Raji (cell line): ENCODE data around the gene PTPRCAP.

Source experiments
- POLR2A ChIP-seq: IDR thresholded peaks from 2 replicates; pipeline ENCODE4 v1.6.1; 2011; ENCODE audit warnings: low read depth, low read length, control low read depth; ENCODE audit not compliant: insufficient read depth

Gene PTPRCAP

DNA sequence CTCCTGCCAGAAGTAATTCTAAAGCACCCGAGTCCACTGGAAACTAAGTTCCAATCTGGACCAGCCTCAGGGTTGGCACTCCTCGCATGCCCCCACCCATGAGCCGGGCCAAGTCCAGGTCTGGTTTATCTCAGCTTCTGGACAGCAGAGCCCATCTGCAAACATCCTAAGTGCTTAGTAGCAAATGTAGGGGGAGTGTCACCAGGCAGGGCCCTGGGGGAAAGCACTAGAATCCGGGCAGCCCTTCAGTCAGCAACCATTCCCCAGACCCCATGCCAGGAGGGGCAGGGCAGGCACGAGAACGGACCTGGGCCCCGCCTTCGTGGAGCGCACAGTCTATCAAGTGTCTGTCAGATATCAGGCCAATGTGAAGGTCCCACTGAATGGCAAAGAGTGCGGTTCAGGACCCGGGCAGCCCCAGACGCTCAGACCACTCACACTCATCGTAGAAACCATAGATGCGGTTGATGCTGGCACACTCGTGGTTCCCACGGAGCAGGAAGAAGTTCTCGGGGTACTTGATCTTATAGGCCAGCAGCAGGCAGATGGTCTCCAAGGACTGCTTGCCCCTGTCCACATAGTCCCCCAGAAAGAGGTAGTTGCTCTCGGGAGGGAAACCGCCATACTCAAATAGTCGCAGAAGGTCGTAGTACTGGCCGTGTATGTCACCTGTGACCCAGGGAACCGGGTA is 37.1 kb downstream of the PTPRCAP start:
- TF ChIP-seq POLR2A, result no peak

DNA sequence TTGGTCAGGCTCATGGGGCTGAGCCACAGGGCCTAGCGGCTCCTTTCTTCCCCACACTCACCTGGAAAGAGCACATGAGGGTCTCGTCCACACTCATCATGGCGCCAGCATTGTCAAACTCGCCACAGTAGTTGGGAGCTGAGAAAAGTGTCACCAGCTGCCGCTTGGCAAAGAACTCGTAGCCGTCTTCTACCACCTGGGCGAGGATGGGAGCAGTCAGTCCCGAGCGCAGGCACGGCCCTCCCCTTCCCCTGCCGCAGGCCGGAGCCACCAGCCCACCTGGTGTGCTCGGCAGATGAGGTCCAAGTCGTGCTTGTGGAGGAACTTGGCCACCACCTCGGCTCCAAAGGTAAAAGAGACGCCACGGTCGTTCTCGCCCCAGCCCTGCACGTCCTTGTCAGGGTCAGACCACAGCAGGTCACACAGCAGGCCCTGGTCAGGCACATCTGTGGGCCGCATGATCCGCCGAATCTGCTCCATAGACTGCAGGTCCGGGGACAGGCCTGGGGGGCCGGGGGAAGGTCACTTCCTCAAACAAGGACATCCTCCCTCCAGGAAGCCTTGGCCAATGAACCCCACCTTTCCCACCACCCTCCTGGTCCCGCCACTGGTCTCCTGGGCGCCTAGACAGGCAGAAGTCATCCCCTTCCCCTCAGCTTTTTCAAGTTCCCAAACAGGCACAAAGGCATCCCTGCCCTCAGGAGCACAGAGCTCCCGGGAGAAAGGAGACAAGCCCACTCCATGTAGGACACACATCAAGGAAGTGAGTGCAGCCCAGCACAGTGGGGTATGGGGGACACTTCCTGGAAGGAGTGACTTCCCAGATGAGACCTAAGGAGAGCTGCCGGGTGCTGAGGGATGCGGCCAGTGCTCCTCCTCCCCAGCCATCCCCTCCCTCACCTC is 38.6 kb downstream of the PTPRCAP start:
- 0 out of 2 replicates have a peak, but pooled peaks have one; percentile 14 for TF ChIP-seq POLR2A

DNA sequence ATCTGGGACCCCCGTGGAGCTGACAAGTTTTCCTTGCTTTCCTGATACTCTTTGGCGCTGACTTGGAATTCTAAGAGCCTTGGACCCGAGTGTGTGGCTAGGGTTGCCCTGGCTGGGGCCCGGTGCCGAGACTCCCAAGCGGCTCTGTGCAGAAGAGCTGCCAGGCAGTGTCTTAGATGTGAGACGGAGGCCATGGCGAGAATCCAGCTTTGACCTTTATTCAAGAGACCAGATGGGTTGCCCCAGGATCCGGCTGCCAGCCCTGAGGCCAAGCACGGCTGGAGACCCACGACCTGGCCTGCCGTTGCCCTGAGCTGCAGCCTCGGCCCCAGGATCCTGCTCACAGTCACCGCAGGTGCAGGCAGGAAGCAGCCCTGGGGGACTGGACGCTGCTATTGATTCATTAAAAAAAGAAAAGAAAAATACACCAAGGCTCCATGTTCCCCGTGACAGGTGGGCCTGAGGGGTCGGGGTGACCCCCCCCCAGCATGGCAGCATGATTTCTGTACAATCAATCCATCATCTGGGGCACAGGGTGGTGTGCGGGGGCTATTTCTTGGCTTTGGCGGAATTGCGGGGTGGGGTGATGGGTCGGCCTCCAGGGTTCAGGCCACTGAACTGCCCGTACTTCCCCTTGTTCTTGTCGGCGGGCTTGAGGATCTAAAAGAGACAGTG is 39.4 kb downstream of the PTPRCAP start:
- TF ChIP-seq POLR2A, result no peak

DNA sequence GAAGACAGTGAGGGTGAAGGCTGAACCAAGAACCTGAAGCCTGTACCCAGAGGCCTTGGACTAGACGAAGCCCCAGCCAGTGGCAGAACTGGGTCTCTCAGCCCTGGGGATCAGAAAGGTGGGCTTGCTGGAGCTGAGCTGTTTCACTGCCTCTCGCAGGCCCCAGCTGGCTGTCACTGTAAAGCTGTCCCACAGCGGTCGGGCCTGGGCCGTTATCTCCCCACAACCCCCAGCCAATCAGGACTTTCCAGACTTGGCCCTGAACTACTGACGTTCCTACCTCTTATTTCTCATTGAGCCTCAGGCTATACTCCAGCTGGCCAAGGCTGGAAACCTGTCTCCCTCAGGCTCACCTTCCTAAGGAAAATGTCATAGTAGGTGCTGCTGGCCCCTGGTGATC is 39.9 kb downstream of the PTPRCAP start:
- no peak for TF ChIP-seq POLR2A

DNA sequence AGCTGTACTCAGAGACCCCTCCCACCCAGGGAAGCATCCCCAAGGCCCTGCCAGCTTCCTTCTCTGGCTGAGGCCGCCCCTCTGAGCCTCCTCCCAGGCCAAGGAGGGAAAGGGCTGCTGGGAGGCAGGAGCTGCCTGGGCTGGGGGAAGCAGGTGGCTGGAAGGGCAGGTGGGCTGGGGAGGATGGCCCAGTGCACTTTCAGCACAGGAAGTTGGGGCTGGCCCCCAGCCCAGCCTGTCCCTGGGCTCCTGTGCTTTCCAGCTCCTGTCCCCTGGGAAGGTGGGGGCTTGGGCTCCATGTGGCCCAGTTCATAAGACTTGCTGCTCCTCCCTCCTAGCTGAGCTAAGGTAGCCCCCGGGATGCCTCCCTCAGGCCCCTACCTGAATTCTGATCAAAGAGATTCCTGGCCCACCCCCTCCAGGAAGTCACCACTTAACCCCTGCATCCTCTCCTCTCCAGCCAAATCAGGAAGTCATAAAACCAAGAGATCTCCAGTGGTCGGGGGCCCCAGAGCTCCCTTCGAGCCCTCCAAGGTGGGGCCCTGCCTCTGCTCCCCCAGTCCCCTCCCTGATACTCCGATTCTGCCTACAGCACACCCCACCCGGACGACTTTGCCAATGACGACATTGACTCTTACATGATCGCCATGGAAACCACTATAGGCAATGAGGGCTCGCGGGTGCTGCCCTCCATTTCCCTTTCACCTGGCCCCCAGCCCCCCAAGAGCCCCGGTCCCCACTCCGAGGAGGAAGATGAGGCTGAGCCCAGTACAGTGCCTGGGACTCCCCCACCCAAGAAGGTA is 40.7 kb downstream of the PTPRCAP start:
- TF ChIP-seq POLR2A, result 0 out of 2 replicates have a peak, but pooled peaks have one; percentile 14

DNA sequence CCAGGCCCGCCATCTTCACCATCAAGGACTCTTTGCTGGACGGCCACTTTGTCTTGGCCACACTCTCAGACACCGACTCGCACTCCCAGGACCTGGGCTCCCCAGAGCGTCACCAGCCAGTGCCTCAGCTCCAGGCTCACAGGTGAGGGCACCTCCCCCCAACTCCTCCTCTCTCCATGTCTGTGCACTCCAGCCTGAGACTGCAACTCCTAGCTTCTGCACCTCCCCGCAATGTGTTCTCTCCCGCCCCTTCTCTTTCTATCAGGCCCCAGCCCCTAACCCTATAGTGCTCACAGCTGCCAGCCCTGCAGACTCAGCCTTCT is 41.3 kb downstream of the PTPRCAP start:
- no peak for TF ChIP-seq POLR2A

DNA sequence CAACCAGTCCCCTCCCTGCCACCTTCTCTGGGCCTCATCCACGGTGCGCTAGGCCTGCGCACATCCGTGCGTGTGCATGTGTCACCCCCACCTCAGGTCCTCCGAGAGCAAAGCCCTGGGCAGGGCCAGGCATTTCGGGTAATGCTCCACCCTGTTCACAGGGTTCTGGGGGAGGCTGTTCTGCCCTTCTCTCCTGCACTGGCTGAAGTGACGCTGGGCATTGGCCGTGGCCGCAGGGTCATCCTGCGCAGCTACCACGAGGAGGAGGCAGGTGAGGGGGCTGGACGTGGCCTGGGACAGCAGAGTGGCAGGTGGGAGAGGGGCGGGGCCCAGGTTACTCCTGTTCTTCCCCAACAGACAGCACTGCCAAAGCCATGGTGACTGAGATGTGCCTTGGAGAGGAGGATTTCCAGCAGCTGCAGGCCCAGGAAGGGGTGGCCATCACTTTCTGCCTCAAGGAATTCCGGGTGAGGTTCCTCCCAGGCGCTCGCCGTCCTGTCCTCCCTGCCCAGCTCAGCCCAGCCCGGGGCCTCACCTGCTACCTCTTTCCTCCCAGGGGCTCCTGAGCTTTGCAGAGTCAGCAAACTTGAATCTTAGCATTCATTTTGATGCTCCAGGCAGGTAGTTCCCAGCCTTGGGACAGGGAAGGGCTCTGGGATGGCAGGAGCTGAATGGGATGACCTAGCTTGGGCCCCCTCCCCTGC is 41.8 kb downstream of the PTPRCAP start:
- no peak for TF ChIP-seq POLR2A

DNA sequence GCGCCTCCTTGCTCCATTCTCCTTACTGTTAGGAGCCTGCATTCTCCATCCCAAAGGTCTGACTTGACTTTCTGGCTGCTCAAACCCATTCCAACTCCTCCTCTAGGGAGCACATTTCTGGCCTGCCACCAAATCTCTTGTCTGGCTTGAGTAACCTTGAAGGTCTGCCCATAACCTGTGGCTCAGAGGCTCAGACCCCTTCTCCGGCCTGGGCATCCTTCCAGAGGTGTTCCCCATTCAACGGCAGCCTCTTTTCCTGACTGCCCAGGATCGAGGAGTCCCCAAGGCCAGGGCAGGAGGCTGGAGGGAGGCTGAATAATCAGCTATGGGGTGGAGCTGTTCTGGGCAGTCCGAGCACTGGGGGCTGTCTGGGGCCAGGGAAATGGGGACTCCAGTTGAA is 43.5 kb downstream of the PTPRCAP start:
- no peak for TF ChIP-seq POLR2A

DNA sequence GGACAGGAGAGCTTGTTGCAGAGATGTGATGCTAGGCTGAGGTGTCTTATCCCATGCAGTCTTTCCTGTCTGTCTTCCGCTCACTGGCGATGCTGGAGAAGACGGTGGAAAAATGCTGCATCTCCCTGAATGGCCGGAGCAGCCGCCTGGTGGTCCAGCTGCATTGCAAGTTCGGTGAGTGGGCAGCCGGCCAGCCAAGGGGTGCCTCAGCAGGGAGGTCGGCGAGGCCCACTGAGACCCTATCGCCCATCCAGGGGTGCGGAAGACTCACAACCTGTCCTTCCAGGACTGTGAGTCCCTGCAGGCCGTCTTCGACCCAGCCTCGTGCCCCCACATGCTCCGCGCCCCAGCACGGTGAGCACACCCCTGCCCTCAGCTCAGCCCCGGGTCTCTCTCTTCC is 44.0 kb downstream of the PTPRCAP start:
- no peak for TF ChIP-seq POLR2A

DNA sequence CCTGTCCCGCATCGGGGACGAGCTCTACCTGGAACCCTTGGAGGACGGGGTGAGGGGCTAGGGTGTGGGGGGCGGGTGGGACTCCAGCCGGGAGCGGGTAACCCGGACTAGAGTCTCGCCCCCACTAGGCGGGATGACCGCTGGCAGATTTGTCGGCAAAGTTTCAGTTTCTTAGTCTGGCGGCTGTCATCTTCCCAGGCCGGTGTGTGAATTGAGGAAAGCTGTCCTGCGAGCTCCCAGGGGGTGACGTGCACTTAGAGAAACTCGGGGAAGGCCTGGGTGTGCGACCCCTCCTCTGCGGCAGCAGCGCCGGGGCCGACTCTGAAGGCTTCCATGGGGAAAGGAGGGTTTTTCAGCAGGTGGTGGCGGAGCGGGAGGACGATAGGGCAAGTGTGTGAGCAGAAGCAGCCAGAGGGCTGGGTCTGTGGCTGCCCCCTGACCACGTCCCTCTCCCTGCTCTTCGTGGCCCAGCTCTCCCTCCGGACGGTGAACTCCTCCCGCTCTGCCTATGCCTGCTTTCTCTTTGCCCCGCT is 45.2 kb downstream of the PTPRCAP start:
- no peak for TF ChIP-seq POLR2A

DNA sequence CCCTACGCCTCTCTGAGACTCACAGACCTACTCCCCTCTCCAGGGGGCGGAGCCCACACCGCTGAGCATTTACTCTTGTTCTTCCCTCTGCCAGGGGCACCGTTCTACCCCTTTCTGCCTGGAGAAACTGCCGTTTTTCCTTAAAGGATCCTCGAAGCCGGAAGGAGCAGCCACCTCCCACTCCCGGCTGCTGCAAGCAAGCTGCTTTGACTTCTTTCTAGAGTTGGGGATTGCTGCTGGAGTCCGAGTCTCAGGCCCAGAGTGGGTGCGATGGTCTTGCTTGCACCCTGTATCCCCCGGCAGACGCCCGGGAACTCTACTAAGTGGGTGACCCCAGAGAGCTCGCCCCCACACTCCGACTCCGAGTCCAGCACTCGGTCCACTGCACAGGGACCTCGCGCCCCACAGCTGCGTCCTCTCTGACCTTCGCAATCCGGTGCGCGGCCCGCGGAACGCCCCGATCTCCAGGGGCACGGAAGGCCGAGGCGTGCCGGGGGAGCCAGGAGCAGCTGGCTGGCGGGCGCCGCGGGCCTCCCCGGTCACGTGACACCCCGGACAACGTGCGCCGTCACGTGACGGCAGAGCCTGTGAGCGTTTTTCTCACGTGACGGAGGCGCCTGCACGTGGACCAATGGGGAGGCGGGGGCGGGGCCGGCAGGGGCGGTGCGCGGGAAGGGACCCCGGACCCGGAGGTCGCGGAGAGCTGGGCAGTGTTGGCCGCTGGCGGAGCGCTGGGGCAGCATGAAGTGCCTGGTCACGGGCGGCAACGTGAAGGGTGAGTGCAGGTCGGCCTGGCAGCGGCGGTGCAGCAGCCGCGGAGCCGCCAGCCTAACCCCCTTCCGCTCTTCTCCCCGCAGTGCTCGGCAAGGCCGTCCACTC is 45.9 kb downstream of the PTPRCAP start, which contains the start of gene RAD9A:
TSS of gene RAD9A (plus strand) at position 683 of the 879 bp plus-strand sequence. CDS start at position 742, 59 bp downstream.
- peak; percentile 86 for TF ChIP-seq POLR2A

DNA sequence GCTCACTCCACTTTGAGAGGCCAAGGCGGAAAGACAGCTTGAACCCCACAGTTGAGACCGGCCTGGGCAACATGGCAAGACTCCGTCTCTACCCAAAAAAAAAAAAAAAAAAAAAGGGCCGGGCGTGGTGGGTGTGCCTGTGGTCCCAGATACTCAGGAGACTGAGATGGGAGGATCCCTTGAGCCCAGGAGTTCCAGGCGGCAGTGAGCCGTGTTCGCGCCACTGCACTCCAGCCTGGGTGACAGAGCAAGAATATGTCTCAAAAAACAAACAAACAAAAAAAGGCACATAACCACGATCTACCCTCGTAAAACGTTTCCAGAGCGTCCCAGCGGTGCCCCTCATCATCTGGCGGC is 46.6 kb downstream of the PTPRCAP start:
- TF ChIP-seq POLR2A, result no peak

DNA sequence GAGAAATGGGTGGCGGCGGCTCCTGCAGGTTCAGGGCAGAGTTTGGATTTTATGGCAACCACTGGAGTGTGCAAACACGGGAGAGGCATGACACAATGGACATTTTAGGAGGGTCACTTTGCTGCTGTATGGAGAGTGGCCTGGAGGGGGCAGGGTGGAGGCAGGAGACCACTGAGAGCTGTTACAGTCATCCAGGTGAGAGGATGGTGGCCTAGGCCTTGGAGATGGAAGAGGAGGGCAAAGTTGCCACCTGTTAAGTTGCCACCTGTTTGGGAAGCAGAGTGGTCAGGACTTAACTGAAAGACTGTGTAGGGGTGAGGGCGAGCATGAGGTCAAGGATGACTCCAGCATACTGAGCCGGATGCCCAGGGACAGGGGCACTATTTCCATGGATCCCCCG is 48.0 kb downstream of the PTPRCAP start:
- TF ChIP-seq POLR2A, result peak; percentile 5; the same call in 1 of the 2 replicates

DNA sequence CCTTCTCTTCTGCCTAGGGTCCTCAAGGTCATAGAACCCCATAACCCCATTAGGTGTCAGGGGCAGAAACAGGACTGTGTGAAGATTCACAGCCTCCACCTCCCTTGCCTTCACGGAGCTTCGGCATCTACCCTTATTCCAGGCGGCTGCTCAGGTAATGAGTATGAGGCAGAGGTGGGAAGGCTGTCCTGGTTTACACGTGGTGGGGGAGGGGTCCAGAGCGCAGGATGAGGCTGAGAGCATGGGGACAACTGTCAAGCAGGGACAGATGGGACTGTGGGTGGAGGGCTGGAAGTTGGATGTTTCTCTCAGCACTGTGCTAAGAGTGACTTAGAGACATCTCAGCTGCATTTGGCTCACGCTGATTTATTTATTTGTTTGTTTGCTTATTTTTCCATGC is 50.0 kb downstream of the PTPRCAP start:
- TF ChIP-seq POLR2A, result no peak

DNA sequence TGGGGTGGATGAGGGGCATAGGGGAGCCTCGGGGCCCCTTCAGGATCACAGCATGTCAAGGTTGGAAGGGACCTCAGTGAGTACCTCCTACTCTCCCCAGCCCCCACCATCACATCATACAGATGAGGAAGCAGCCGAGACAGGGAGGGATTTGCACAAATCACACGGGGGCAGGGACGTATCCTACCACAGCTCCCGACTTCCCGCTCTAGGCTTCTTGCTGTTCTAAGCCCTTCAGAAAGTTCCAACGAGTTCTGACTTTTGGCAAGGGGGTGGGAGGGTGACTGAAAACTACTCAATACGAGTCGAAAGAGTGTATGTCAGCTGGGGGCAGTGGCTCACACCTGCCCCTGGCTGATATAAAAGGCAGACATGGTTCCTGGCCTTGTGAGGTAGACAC is 50.4 kb downstream of the PTPRCAP start:
- TF ChIP-seq POLR2A, result no peak
